ENCODE results near the gene WDR4.
"Not testable (repeated sequence)": the region's sequence is repeated elsewhere in the genome, so short reads cannot be mapped to it uniquely, and the experiment has no call there.

The WDR4 gene

DNA sequence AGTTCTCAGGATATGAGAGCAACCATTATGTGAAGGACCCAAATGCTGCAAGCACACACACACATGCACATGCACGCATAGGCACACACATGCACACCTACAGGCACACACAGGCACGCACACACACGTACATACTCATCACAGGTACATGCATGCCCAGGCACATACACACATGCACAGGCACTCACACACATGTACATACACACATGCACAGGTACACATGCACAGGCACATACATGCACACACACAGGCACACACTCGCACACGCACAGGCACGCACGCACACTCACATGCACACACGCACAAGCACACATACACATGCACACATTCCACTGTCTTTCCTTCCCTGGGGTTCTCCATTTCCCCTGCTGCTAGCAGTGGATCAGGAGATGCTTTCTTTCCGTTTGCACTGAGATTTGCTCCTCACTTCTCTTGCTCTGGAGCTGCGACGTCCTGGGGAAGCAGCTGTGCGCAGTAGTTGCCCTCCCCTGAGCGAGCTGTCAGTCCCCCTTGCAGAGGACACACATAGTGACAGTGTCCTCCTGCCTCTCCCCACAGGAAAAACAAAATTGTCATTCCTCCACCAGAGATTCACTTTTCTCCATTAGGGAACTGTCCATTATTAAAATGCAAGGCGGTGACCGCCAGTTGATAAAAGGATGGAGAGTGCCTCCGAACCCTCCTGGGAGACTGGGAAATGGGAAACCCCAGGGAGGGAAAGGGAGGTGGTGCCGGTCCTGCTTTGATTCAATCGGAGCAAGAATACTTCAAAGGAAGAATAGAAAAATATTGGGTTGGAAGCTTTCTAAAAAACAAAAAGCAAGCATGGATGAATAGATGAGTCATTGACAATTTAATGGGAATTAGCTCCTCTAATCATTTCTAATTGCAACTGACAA, 69.5 kb downstream of the WDR4 start:
- DNase-seq: no peak

DNA sequence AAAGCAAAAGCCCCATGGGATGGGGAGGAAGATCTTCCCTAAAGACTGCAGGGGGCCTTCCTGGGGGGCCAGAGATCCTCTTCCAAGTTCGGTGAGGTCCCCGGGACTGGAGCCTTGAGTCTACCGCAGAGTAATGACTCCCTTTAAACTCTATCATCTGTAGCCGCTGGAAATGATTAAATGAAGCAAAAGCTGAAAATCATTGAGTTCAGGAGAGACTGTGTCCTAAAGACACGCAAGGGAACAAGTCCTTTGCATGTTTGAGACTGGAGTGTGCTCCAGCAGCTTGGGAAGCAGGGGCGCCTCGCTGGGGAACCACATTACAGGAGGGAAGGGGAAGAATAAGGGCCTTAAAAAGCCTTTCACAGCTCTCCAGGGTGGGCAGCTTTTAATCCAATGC, 70.2 kb downstream of the WDR4 start:
- DNase-seq: no peak

DNA sequence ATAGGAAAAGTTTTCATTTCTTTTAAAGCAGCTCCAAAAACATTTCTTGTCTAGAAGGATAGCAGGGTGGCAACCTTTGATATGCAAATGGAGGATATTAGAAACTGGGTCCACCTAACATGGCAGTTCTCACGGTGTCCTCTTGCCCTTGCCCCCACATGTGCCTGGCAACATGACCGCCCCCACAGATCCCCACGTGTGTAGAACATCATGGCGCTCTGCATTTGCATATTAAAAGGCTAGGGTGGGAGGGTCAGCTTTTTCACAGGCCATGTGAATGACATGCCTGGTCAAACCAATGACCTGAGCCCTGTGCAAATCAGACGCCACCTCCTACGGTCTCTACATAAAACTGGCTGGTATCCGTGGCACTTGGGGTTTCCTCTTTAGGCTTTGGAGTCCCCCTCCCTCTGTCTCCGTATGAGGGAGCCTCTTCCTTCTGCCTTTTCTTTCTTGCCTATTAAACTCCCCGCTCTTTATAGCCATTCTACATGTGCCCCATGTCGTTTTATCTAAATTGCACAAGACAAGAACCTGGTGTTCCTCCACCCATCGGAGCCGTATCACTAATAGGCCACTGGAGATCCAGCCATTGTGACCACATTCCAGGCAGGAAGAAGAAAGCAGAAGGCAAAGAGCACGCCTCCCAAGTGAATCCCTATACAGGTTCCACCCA, 71.3 kb downstream of the WDR4 start:
- DNase-seq: no peak

DNA sequence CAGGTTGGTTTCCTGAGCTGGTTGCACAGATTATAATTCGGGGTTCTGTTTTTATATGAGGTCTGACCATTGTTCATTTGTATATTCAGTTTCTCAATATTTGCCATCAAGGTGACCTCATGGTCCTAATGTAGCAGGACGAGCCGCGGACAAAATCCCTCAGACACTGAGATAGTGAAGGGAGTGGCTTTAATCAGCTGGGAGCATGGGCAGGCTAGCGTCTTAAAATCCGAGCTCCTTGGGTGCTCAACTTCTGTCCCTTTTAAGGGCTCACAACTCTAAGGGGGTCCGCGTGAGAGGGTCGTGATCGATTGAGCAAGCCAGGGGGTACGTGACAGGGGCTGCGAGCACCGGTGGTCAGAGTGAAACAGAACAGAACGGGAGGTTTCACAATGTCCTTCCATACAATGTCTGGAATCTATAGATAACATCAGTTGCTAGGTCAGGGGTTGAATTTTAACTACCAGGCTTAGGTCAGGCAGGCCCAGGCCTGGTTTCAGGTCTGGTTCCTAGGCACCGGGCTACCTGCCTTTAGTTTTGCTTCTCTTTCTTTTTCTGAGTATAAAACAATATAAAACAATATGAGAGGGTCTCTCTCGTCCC, 71.9 kb downstream of the WDR4 start:
- not testable (repeated sequence) for DNase-seq

DNA sequence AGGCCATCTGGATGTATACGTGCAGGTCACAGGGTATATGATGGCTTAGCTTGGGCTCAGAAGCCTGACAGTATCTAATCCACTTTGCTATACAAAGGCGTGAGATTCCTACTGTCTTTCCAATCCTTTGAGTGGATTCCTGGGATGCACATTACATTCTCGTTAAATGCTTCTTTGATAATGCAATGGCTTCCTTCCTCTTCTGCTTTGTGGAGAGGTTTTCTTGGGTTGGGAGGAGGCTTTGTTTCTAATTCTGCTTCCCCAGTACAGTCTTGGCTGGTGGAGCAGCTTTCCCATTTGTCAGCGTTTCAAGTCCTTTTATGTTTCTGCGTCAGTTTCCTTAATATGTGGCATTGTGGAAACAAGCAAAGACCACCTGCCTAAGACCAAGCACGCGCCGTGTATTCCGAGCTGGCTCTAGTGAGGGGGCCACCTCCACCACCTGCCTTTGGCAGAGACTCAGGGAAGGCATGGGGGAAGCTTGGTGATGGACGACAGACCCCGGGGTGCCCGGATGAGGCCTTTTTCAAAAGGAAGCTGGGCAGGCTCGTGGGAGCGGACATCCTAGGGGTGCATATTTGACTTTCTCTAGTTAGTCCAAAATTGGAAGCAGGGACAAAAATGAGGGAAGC, 72.7 kb downstream of the WDR4 start:
- DNase-seq: no peak

DNA sequence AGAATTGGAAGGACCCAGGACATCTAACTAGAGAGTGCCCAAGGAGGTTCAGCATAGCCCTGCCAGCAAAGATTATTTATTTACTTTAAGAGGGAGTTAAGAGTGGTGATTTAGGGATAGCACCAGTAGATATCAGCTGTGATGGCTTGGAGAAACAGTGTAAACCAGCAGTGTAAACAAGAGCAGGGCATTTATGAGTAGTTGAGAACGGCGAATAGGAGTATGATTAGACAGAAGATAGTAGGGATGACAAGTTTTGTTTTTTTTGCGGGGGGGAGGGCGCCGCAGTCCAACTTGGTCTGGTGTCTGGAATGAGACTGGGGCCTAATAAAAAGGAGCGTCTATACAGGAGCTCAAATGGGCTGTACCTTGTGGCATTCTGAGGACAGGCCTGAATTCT, 77.7 kb downstream of the WDR4 start:
- DNase-seq: not testable (repeated sequence)

DNA sequence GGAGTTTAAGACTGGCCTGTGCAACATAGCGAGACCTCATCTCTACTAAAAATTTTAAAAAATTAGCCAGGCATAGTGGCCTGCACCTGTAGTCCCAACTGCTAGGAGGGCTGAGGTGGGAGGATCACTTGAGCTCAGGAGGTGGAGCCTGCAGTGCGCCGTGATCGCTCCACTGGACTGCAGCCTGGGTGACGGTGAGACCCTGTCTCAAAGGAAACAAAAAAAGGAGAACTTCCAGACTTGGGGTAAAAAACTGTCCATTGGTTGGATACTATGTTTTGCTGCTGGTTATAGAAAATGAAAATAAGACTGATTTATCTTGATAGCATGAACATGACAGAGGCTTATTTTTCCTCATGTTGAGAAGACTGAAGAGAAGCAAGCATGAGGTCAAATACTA, 79.4 kb downstream of the WDR4 start:
- no peak for DNase-seq

DNA sequence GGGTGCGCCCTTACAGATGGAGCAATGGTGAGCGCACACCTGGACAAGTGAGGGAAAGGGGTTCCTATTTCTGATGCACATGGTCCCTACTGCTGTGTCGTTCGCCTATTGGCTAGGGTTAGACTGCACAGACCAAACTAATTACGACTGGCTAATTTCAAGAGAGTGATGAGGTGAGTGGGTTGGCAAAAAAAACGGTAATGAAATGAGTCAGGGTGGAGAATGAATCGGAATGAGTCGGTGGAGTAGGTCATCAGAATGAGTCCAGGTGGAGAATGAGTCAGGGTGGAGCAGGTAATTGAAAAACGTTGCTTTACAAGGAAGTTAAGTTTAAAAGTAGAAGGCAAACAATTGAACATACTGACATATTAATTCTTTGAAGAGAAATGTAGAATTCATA, 79.8 kb downstream of the WDR4 start:
- no peak for DNase-seq

Measured in NCI-H526 treated with DMSO at 0.1 percent for 48 hours (cell line).